Progenitor cell of endocrine pancreas (in vitro differentiated cells): ENCODE results near the gene SYTL3. TPM values are rescaled to one million over a fixed set of nuclear protein-coding genes. Genes with fewer than 3 reads are reported as not detected.
A peak's percentile ranks its signal among the peaks of the same experiment; 100 is the strongest.
"Not testable (repeated sequence)": the region's sequence is repeated elsewhere in the genome, so short reads cannot be mapped to it uniquely, and the experiment has no call there.

ENCODE experiments used
- DNase-seq: peaks from one replicate; pipeline ENCODE4 v3.0.0; 2021; ENCODE audit warnings: low spot score; ENCODE audit not compliant: unreplicated experiment
- H3K27ac Mint-ChIP-seq: 2 replicates; pipeline ENCODE4 v1.8.0; 2021; ENCODE audit warnings: mild to moderate bottlenecking, moderate library complexity, mixed read lengths
- H3K27me3 Mint-ChIP-seq: 2 replicates; pipeline ENCODE4 v1.8.0; 2021; ENCODE audit warnings: mixed read lengths
- H3K36me3 Mint-ChIP-seq: 2 replicates; pipeline ENCODE4 v1.8.0; 2022; ENCODE audit warnings: mixed read lengths; ENCODE audit not compliant: insufficient read depth
- H3K4me1 Mint-ChIP-seq: 2 replicates; pipeline ENCODE4 v1.8.0; 2021; ENCODE audit warnings: low read depth, mixed read lengths
- H3K4me3 Mint-ChIP-seq: 2 replicates; pipeline ENCODE4 v1.8.0; 2021; ENCODE audit warnings: low read depth, mild to moderate bottlenecking, moderate library complexity, mixed read lengths
- H3K9me3 Mint-ChIP-seq: 2 replicates; pipeline ENCODE4 v1.8.0; 2021; ENCODE audit warnings: low read depth, mixed read lengths
- long read RNA-seq: library from polyadenylated mRNA; unstranded; transcript quantifications from one replicate; pipeline ENCODE4 v2.0.0, GENCODE V29; 2020
- total RNA-seq: library from RNA; stranded (reverse); gene quantifications from 2 replicates; pipeline ENCODE4 v1.2.1, GENCODE V29; 2021
- TF ChIP-seq, protein P1 (sequence below): fragments of 200-600 bp; sonication (generic); IDR thresholded peaks from one replicate; pipeline ENCODE4 v1.5.0; 2021; ENCODE audit warnings: antibody characterized with exemption, mild to moderate bottlenecking; ENCODE audit not compliant: unreplicated experiment

Gene SYTL3, protein sequence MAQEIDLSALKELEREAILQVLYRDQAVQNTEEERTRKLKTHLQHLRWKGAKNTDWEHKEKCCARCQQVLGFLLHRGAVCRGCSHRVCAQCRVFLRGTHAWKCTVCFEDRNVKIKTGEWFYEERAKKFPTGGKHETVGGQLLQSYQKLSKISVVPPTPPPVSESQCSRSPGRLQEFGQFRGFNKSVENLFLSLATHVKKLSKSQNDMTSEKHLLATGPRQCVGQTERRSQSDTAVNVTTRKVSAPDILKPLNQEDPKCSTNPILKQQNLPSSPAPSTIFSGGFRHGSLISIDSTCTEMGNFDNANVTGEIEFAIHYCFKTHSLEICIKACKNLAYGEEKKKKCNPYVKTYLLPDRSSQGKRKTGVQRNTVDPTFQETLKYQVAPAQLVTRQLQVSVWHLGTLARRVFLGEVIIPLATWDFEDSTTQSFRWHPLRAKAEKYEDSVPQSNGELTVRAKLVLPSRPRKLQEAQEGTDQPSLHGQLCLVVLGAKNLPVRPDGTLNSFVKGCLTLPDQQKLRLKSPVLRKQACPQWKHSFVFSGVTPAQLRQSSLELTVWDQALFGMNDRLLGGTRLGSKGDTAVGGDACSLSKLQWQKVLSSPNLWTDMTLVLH
- total RNA-seq: 1.6 and 2.1 TPM in 2 replicates
- long read RNA-seq, partial matches to known transcripts: 2 of 8 reads
- long read RNA-seq, other reads (novel, unspliced or antisense): 6 of 8 reads

DNA sequence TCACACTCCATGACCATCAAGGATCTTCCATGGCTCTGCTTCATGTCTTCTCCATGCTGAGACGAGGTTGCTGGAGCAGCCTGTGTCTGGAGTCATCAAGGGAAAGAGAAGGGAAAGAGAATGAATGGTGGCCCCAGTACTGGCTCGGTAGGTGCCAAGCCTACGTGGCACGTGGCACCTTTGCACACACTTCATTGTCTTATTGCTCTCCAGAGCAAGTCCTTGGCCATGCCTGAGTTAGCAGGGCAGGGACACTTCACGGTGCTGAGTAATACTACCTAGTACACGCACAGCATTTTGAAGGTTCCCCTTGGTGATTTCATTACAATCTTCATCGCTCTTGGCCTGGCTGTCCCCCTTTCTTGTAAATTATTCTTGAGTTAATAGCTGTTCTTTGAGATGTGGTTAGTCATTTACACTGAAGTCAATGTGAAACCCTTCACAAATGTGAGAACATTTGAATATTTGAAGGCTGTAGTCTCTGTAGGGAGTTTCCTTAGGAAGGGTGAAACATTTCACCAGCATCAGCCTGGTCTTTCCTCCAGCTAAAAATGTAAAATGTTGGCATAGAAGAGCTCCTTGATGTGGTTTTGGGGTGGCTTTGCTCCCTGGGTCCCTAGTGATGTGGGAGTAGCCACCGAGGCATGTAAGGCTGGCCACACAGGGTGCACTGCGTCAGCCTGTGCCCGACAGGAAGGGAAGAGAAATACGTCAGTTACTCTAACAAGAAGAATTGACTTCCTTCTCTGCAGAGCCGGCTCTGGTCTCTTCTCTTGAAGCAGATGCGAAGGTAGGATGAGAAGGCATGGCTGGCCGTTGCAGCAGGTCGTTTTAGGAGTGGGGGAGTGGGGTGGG, at the start of gene SYTL3:
SYTL3 (plus strand) TSS at position 766 of the 855 bp plus-strand sequence. CDS start 13,215 bp downstream, outside the sequence.
- Mint-ChIP-seq H3K4me1 (peaks cover 11% of the 10 kb centered on the region), H3K4me3 (no peak within 1 kb of the TSS), H3K27me3 (peaks cover 2% of the 10 kb centered on the region), H3K9me3 (no peaks in the 10 kb centered on the region), H3K27ac (no peak within 1 kb of the TSS), H3K36me3 (no peaks in the 10 kb centered on the region)
- DNase-seq: no peak
- TF ChIP-seq, protein P1, sequence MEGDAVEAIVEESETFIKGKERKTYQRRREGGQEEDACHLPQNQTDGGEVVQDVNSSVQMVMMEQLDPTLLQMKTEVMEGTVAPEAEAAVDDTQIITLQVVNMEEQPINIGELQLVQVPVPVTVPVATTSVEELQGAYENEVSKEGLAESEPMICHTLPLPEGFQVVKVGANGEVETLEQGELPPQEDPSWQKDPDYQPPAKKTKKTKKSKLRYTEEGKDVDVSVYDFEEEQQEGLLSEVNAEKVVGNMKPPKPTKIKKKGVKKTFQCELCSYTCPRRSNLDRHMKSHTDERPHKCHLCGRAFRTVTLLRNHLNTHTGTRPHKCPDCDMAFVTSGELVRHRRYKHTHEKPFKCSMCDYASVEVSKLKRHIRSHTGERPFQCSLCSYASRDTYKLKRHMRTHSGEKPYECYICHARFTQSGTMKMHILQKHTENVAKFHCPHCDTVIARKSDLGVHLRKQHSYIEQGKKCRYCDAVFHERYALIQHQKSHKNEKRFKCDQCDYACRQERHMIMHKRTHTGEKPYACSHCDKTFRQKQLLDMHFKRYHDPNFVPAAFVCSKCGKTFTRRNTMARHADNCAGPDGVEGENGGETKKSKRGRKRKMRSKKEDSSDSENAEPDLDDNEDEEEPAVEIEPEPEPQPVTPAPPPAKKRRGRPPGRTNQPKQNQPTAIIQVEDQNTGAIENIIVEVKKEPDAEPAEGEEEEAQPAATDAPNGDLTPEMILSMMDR: no peak

DNA sequence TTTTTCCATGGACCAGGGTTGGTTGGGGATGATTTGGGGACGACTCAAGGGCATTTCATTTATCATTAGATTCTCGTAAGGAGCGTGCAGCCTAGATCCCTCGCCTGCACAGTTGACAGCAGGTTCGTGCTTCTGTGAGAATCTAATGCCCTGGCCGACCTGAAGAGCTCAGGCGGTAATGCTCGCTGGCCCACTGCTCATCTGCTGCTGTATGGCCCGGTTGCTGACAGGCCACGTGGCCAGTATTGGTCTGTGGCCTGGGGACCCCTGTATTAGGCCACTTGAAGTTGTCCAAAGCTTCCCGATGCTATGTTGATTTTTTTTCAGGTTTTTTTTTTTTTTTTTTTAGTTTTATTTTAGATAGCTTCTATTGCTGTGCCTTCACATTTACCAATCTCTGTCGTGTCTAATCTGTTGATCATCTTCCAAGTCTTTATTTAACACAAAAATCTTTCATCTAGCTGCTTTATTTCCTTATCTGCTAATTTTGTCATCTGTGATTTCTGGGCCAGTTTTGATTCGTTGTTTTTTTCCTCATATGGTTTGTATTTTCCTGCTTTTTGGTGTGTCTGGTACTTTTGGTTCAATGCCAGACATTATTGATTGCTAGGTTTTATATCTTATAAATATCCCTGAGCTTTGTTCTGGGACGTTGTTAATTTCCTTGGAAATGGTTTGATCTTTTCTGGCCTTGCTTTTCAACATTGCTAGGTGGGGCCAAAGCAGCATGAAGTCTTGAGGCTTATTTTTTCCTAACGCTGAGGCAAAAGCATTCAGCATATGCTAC, 46.4 kb upstream of the SYTL3 start:
- TF ChIP-seq, protein P1: no peak
- H3K27me3 Mint-ChIP-seq: no peaks in the 10 kb centered on the region
- H3K36me3 Mint-ChIP-seq: peaks cover 24% of the 10 kb centered on the region
- H3K4me1 Mint-ChIP-seq: no peaks in the 10 kb centered on the region
- H3K27ac Mint-ChIP-seq: peak overlapping the region; percentile 3
- no peak overlapping the region for H3K4me3 Mint-ChIP-seq
- DNase-seq: no peak
- no peaks in the 10 kb centered on the region for H3K9me3 Mint-ChIP-seq

DNA sequence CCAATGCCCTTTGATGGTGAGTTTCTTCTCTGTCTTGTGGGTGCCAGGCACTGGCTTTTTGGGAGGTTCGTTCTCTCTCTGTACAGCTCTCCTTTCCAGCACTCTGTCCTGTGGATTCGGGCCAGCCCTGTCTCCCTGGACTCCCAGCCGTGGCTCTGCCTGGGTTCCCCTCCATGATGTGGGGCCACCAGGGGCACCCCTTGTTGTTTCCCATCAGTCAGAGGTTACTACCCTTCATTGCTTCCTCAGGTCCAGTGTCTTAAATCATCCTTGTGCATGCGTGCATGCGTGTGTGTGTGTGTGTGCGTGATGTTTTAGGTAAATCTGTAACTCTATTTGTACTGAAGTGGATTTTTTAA, 45.8 kb upstream of the SYTL3 start:
- Mint-ChIP-seq H3K27ac (no peak overlapping the region), H3K27me3 (no peaks in the 10 kb centered on the region), H3K9me3 (no peaks in the 10 kb centered on the region), H3K36me3 (peaks cover 25% of the 10 kb centered on the region), H3K4me1 (no peaks in the 10 kb centered on the region), H3K4me3 (no peak overlapping the region)
- DNase-seq: no peak
- TF ChIP-seq, protein P1: no peak

DNA sequence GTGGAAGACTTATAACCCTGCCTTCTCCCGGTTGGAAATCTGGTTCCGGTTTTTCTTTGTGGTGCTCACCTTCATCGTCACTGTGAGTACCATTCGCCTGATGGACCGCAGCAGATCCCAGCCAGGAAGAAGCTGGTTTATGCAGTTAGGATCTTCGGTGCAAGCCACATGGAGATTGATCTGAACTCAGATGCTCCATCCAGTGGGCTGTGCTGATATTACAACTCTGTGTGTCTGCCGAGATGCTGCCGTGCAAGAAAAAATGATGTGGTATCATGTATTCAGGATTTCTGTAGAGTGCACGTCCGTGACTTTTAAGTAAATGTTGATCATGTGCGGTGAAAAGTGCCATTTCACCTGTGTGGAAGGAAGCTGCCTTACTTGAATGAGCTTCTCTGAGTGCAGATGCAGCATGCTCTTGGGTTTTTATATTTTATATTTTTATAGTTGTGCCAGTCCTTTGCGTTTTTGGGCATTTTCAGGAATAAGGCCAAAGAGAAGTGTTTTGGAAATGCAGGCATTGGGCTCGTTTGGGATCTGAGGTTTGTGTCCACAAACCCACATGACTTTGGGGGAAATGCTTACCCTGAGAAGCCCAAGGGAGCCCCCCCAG, 44.5 kb upstream of the SYTL3 start:
- TF ChIP-seq, protein P1: peak; percentile 72
- peaks cover 25% of the 10 kb centered on the region for H3K36me3 Mint-ChIP-seq
- DNase-seq: peak; percentile 27
- H3K4me3 Mint-ChIP-seq: no peak overlapping the region
- H3K27ac Mint-ChIP-seq: no peak overlapping the region
- no peaks in the 10 kb centered on the region for H3K9me3 Mint-ChIP-seq
- no peaks in the 10 kb centered on the region for H3K27me3 Mint-ChIP-seq
- peaks cover 3% of the 10 kb centered on the region for H3K4me1 Mint-ChIP-seq

DNA sequence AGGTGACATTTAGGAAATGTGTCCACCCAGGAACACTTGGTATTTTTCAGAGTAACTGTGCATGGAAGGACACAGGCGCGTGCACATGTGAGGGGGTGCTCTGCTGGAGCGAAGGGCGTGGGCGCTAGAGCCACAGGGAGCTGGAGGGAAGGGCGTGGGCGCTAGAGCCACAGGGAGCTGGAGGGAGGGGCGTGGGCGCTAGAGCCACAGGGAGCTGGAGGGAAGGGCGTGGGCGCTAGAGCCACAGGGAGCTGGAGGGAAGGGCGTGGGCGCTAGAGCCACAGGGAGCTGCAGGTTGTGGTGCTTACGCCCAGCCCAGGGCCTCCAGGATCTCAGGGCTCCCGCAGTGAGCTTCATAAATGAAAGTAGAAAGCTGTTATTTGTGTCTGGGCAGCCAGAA, 43.8 kb upstream of the SYTL3 start:
- not testable (repeated sequence) for DNase-seq, H3K9me3 Mint-ChIP-seq, H3K4me1 Mint-ChIP-seq, H3K4me3 Mint-ChIP-seq, H3K27me3 Mint-ChIP-seq
- Mint-ChIP-seq H3K36me3 (peaks cover 25% of the 10 kb centered on the region), H3K27ac (peak overlapping the region; percentile 71)
